Measurements from ENCODE around the gene TRPV4. TPM values are rescaled to one million over a fixed set of nuclear protein-coding genes. Genes with fewer than 3 reads are reported as not detected.

The TRPV4 gene
- total RNA-seq, 1 experiment from 2014 or later, result 2.4 TPM

DNA sequence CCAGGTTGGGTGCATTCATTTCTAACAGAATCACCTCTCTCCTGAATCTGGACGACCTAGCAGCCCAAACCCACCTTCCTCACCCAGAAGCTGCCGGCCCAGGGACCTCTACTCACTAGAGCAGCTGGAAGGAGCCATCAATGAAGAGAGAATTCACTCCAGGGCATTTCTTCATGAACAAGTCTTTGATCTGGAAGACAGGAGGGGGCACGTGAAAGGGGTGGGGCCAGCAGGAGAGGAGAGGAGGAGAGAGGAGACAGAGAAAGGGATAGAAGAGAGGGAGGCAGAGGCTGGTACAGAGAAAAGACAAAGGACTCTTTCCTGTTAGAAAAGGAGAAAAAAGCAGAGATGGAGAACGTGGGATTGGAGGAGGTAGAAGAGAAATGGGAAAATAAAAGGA lies 39.8 kb downstream of the TRPV4 start:
- CTCF ChIA-PET, result no interaction called here
- BruUV-seq (replicated peaks), result no TSS peak
- no peaks in the 10 kb centered on the region for H3K9me3 ChIP-seq (ENCODE audit: low read length)
- intact Hi-C loops (cut with micrococcal nuclease), result no loop called here
- H3F3A ChIP-seq (ENCODE audit: low read length, unreplicated experiment), result no peaks in the 10 kb centered on the region
- TF ChIP-seq EZH2phosphoT487 (IDR thresholded peaks at IDR 0.05; ENCODE audit: borderline replicate concordance, low read length) (no peak), EZH2 (IDR thresholded peaks at IDR 0.05; ENCODE audit: low read length, unreplicated experiment) (no peak)
- TF ChIP-seq, protein P1, sequence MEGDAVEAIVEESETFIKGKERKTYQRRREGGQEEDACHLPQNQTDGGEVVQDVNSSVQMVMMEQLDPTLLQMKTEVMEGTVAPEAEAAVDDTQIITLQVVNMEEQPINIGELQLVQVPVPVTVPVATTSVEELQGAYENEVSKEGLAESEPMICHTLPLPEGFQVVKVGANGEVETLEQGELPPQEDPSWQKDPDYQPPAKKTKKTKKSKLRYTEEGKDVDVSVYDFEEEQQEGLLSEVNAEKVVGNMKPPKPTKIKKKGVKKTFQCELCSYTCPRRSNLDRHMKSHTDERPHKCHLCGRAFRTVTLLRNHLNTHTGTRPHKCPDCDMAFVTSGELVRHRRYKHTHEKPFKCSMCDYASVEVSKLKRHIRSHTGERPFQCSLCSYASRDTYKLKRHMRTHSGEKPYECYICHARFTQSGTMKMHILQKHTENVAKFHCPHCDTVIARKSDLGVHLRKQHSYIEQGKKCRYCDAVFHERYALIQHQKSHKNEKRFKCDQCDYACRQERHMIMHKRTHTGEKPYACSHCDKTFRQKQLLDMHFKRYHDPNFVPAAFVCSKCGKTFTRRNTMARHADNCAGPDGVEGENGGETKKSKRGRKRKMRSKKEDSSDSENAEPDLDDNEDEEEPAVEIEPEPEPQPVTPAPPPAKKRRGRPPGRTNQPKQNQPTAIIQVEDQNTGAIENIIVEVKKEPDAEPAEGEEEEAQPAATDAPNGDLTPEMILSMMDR (conservative IDR thresholded peaks at IDR 0.05; ENCODE audit: low read depth, low read length), result no peak
- no peaks in the 10 kb centered on the region for H4K20me1 ChIP-seq (ENCODE audit: low read length)
- DNase-seq (no peak), ATAC-seq (no peak)
- no peak overlapping the region for H3K4me2 ChIP-seq (ENCODE audit: low read length)
- peaks cover 7% of the 10 kb centered on the region; the same call in 1 of the 2 replicates for H3K4me1 ChIP-seq (ENCODE audit: insufficient read depth, low read length)
- H3K36me3 ChIP-seq (ENCODE audit: low read depth, low read length), result no peaks in the 10 kb centered on the region
- H3K27ac ChIP-seq (ENCODE audit: low read length), result no peak overlapping the region
- no peak overlapping the region for H3K4me3 ChIP-seq (ENCODE audit: low read length)
- H3K27me3 ChIP-seq (ENCODE audit: low read length), result no peaks in the 10 kb centered on the region
- no peaks in the 10 kb centered on the region for H3K79me2 ChIP-seq (ENCODE audit: low read length)
- H3K9me2 ChIP-seq (replicated peaks; ENCODE audit: low read length), result no peaks in the 10 kb centered on the region
- POLR2A ChIA-PET (ENCODE audit: unreplicated experiment), result no interaction called here
- H2AFZ ChIP-seq (ENCODE audit: low read length), result no peak overlapping the region
- no peak overlapping the region for H3K9ac ChIP-seq (ENCODE audit: low read length)

DNA sequence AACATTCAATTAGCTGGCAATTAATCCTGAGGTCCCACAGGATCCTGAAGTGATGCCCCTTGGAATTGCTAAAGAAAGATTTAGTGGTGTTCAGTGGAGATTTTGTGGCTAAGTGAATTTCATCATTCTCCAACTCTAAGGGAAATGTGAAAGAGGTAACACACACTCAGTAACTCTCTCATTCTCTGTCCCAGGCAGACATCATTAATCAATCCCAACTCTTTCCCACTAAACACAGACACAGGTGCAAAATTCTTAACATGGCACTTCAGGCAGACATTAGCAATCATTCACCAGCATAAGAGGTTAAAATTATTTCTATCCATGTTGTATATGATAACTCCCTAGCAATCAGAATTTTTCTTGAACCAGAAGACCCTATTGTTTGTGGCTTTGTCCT lies 40.2 kb downstream of the TRPV4 start:
- H3K27ac ChIP-seq (ENCODE audit: low read length), result no peak overlapping the region
- POLR2A ChIA-PET (ENCODE audit: unreplicated experiment), result no interaction called here
- H3K9me3 ChIP-seq (ENCODE audit: low read length), result no peaks in the 10 kb centered on the region
- DNase-seq (no peak), ATAC-seq (no peak)
- no peak overlapping the region for H3K4me2 ChIP-seq (ENCODE audit: low read length)
- no peak overlapping the region for H3K9ac ChIP-seq (ENCODE audit: low read length)
- intact Hi-C loops (cut with micrococcal nuclease), result no loop called here
- H3K79me2 ChIP-seq (ENCODE audit: low read length), result no peaks in the 10 kb centered on the region
- no peaks in the 10 kb centered on the region for H3K27me3 ChIP-seq (ENCODE audit: low read length)
- no peaks in the 10 kb centered on the region for H3F3A ChIP-seq (ENCODE audit: low read length, unreplicated experiment)
- no peak overlapping the region for H2AFZ ChIP-seq (ENCODE audit: low read length)
- no peak overlapping the region for H3K4me3 ChIP-seq (ENCODE audit: low read length)
- peaks cover 7% of the 10 kb centered on the region; the same call in 1 of the 2 replicates for H3K4me1 ChIP-seq (ENCODE audit: insufficient read depth, low read length)
- H4K20me1 ChIP-seq (ENCODE audit: low read length), result no peaks in the 10 kb centered on the region
- no peak for TF ChIP-seq EZH2 (IDR thresholded peaks at IDR 0.05; ENCODE audit: low read length, unreplicated experiment)
- TF ChIP-seq, protein P1 (conservative IDR thresholded peaks at IDR 0.05; ENCODE audit: low read depth, low read length), result no peak
- TF ChIP-seq EZH2phosphoT487 (IDR thresholded peaks at IDR 0.05; ENCODE audit: borderline replicate concordance, low read length), result no peak
- H3K9me2 ChIP-seq (replicated peaks; ENCODE audit: low read length), result no peaks in the 10 kb centered on the region
- CTCF ChIA-PET, result no interaction called here
- no peaks in the 10 kb centered on the region for H3K36me3 ChIP-seq (ENCODE audit: low read depth, low read length)
- BruUV-seq (replicated peaks), result no TSS peak

DNA sequence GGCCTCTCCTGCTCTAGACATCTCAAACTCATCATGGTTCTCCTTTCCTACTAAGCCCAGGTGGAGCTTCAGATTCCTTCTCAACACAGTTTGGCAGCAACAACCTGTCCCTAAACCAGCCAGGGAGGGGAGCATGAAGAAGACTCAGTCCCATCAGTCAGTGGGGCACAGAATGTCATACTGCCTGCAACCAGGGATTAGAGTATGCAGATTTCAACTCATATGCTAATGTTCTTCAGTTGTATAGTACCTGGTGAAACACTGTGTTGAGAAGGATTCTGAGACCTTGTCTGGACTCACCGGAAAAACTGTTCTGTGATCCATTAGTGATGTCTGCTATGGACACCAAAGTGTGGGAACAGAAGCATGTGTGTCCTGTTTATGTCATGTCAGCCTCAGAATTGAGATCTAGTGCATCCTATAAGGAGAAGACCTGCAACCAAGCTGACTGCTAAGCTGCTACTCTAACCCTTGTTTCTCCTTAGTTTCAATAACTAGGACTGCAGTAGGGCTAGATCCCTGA lies 43.6 kb downstream of the TRPV4 start:
- H3K4me1 ChIP-seq (ENCODE audit: insufficient read depth, low read length), result peaks cover 4% of the 10 kb centered on the region; the same call in 1 of the 2 replicates
- no peak overlapping the region for H3K27ac ChIP-seq (ENCODE audit: low read length)
- H3K4me3 ChIP-seq (ENCODE audit: low read length), result no peak overlapping the region
- intact Hi-C loops (cut with micrococcal nuclease), result no loop called here
- H3K27me3 ChIP-seq (ENCODE audit: low read length), result no peaks in the 10 kb centered on the region
- H3K9me3 ChIP-seq (ENCODE audit: low read length), result no peaks in the 10 kb centered on the region
- H4K20me1 ChIP-seq (ENCODE audit: low read length), result no peaks in the 10 kb centered on the region
- no TSS peak for BruUV-seq (replicated peaks)
- H2AFZ ChIP-seq (ENCODE audit: low read length), result no peak overlapping the region
- no peaks in the 10 kb centered on the region for H3K79me2 ChIP-seq (ENCODE audit: low read length)
- ChIA-PET POLR2A (ENCODE audit: unreplicated experiment) (no interaction called here), CTCF (no interaction called here)
- H3K9ac ChIP-seq (ENCODE audit: low read length), result no peak overlapping the region
- no peaks in the 10 kb centered on the region for H3K36me3 ChIP-seq (ENCODE audit: low read depth, low read length)
- H3K9me2 ChIP-seq (replicated peaks; ENCODE audit: low read length), result no peaks in the 10 kb centered on the region
- TF ChIP-seq EZH2 (IDR thresholded peaks at IDR 0.05; ENCODE audit: low read length, unreplicated experiment) (no peak), EZH2phosphoT487 (IDR thresholded peaks at IDR 0.05; ENCODE audit: borderline replicate concordance, low read length) (no peak)
- TF ChIP-seq, protein P1 (conservative IDR thresholded peaks at IDR 0.05; ENCODE audit: low read depth, low read length), result no peak
- no peaks in the 10 kb centered on the region for H3F3A ChIP-seq (ENCODE audit: low read length, unreplicated experiment)
- ATAC-seq (no peak), DNase-seq (no peak)
- no peak overlapping the region for H3K4me2 ChIP-seq (ENCODE audit: low read length)

Measured in PC-3 (cell line).